ENCODE measurements around the gene OBSCN. TPM values are rescaled to one million over a fixed set of nuclear protein-coding genes. Genes with fewer than 3 reads are reported as not detected.
A peak's percentile ranks its signal among the peaks of the same experiment; 100 is the strongest.

Gene OBSCN
- total RNA-seq, 1 experiment from 2014 or later = 5.6 TPM

GRCh38 chr1:228174482-228175315 lies 33.1 kb upstream of the OBSCN start:
- no peak overlapping the region for H3K4me3 ChIP-seq (ENCODE audit: low read depth, low read length)
- no peaks in the 10 kb centered on the region for H3K36me3 ChIP-seq (ENCODE audit: control insufficient read depth, insufficient read depth, low read length)
- Mint-ChIP-seq H3K9me3 (ENCODE audit: unreplicated experiment) (no peaks in the 10 kb centered on the region), H3K4me3 (ENCODE audit: unreplicated experiment) (no peak overlapping the region), H3K27ac (ENCODE audit: unreplicated experiment) (no peak overlapping the region), H3K36me3 (ENCODE audit: insufficient read depth, unreplicated experiment) (peaks cover 18% of the 10 kb centered on the region), H3K4me1 (ENCODE audit: low read depth, unreplicated experiment) (no peaks in the 10 kb centered on the region), H3K27me3 (ENCODE audit: insufficient read depth, unreplicated experiment) (no peaks in the 10 kb centered on the region)
- H3K4me1 ChIP-seq = no peaks in the 10 kb centered on the region
- intact Hi-C loops (cut with micrococcal nuclease; ENCODE audit: unreplicated experiment) = no loop called here
- peaks cover 9% of the 10 kb centered on the region for H3K9me3 ChIP-seq
- TF ChIP-seq CTCF (IDR thresholded peaks at IDR 0.05; ENCODE audit: insufficient read depth in 1 of 2, low read depth in 1 of 2, low read length in 1 of 2, severe bottlenecking in 1 of 2, unreplicated experiment in 1 of 2) = no peak
- CTCF ChIA-PET = no interaction called here
- peak in 1 of 2 experiments; percentile 28 for DNase-seq
- POLR2A ChIA-PET = no interaction called here
- BruUV-seq (replicated peaks) = no TSS peak
- no peaks in the 10 kb centered on the region for H3K27me3 ChIP-seq (replicated peaks; ENCODE audit: control insufficient read depth, insufficient read depth, low read length)

GRCh38 chr1:228175316-228176023 lies 32.4 kb upstream of the OBSCN start:
- Mint-ChIP-seq H3K27me3 (ENCODE audit: insufficient read depth, unreplicated experiment) (no peaks in the 10 kb centered on the region), H3K9me3 (ENCODE audit: unreplicated experiment) (no peaks in the 10 kb centered on the region), H3K4me3 (ENCODE audit: unreplicated experiment) (no peak overlapping the region), H3K4me1 (ENCODE audit: low read depth, unreplicated experiment) (no peaks in the 10 kb centered on the region), H3K27ac (ENCODE audit: unreplicated experiment) (no peak overlapping the region), H3K36me3 (ENCODE audit: insufficient read depth, unreplicated experiment) (peaks cover 18% of the 10 kb centered on the region)
- H3K4me1 ChIP-seq = no peaks in the 10 kb centered on the region
- CTCF ChIA-PET = no interaction called here
- TF ChIP-seq CTCF (IDR thresholded peaks at IDR 0.05; ENCODE audit: insufficient read depth in 1 of 2, low read depth in 1 of 2, low read length in 1 of 2, severe bottlenecking in 1 of 2, unreplicated experiment in 1 of 2) = no peak
- peaks cover 9% of the 10 kb centered on the region for H3K9me3 ChIP-seq
- intact Hi-C loops (cut with micrococcal nuclease; ENCODE audit: unreplicated experiment) = no loop called here
- BruUV-seq (replicated peaks) = no TSS peak
- peak in 1 of 2 experiments; percentile 23 for DNase-seq
- no peak overlapping the region for H3K4me3 ChIP-seq (ENCODE audit: low read depth, low read length)
- no peaks in the 10 kb centered on the region for H3K36me3 ChIP-seq (ENCODE audit: control insufficient read depth, insufficient read depth, low read length)
- H3K27me3 ChIP-seq (replicated peaks; ENCODE audit: control insufficient read depth, insufficient read depth, low read length) = no peaks in the 10 kb centered on the region
- POLR2A ChIA-PET = no interaction called here

GRCh38 chr1:228176024-228176395 lies 31.8 kb upstream of the OBSCN start:
- Mint-ChIP-seq H3K27me3 (ENCODE audit: insufficient read depth, unreplicated experiment) (no peaks in the 10 kb centered on the region), H3K4me3 (ENCODE audit: unreplicated experiment) (no peak overlapping the region), H3K9me3 (ENCODE audit: unreplicated experiment) (no peaks in the 10 kb centered on the region), H3K27ac (ENCODE audit: unreplicated experiment) (no peak overlapping the region), H3K4me1 (ENCODE audit: low read depth, unreplicated experiment) (no peaks in the 10 kb centered on the region), H3K36me3 (ENCODE audit: insufficient read depth, unreplicated experiment) (peaks cover 18% of the 10 kb centered on the region)
- H3K36me3 ChIP-seq (ENCODE audit: control insufficient read depth, insufficient read depth, low read length) = no peaks in the 10 kb centered on the region
- H3K4me1 ChIP-seq = no peaks in the 10 kb centered on the region
- no peaks in the 10 kb centered on the region for H3K27me3 ChIP-seq (replicated peaks; ENCODE audit: control insufficient read depth, insufficient read depth, low read length)
- no peak for DNase-seq
- intact Hi-C loops (cut with micrococcal nuclease; ENCODE audit: unreplicated experiment) = no loop called here
- no peak overlapping the region for H3K4me3 ChIP-seq (ENCODE audit: low read depth, low read length)
- CTCF ChIA-PET = no interaction called here
- BruUV-seq (replicated peaks) = no TSS peak
- peaks cover 9% of the 10 kb centered on the region for H3K9me3 ChIP-seq
- no peak for TF ChIP-seq CTCF (IDR thresholded peaks at IDR 0.05; ENCODE audit: insufficient read depth in 1 of 2, low read depth in 1 of 2, low read length in 1 of 2, severe bottlenecking in 1 of 2, unreplicated experiment in 1 of 2)
- POLR2A ChIA-PET = no interaction called here
